ENCODE data around the gene C3orf49.

The C3orf49 gene

DNA sequence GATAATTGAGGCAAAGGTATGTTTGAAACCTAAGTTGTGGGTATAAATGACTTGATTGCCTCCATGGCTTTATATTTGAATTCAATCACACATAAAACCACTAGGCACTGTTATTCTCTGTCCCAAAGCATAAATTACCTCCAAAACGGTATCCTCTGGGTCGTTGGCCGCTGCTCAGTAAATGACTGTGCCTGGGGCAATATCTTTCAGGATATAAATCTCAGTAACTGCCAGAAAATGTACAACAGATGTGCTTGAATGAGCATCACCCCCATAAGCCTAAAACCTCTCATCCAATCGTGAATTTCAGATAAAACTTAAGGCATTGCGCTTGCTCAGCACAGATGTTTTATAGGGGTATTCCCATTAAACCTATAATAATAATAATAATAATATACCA, 19.0 kb upstream of the C3orf49 start:
- in situ Hi-C loops (cut with MboI; ENCODE audit: low pct_unique_long_range_greater_than_20kb, low sequenced_read_pairs, unreplicated experiment), result no loop called here
- no peak for DNase-seq (ENCODE audit: low spot score)
- TF ChIP-seq, protein P1, sequence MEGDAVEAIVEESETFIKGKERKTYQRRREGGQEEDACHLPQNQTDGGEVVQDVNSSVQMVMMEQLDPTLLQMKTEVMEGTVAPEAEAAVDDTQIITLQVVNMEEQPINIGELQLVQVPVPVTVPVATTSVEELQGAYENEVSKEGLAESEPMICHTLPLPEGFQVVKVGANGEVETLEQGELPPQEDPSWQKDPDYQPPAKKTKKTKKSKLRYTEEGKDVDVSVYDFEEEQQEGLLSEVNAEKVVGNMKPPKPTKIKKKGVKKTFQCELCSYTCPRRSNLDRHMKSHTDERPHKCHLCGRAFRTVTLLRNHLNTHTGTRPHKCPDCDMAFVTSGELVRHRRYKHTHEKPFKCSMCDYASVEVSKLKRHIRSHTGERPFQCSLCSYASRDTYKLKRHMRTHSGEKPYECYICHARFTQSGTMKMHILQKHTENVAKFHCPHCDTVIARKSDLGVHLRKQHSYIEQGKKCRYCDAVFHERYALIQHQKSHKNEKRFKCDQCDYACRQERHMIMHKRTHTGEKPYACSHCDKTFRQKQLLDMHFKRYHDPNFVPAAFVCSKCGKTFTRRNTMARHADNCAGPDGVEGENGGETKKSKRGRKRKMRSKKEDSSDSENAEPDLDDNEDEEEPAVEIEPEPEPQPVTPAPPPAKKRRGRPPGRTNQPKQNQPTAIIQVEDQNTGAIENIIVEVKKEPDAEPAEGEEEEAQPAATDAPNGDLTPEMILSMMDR (IDR thresholded peaks at IDR 0.05; ENCODE audit: extremely low read depth, insufficient read depth, missing control alignments), result no peak

DNA sequence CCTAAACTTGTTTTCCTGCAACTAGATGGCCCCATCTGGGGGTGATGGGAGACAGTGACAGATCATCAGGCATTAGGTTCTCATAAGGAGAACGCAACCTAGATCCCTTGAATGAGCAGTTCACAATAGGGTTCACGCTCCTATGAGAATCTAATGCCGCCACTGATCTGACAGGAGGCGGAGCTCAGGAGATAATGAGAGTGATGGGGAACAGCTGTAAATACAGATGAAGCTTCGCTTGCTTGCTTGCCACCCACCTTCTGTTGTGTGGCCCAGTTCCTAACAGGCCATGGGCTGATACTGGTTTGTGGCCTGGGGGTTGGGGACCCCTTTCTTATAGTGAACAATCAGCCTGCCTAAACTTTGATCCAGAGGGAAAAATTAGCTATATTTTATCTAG, 15.2 kb upstream of the C3orf49 start:
- TF ChIP-seq, protein P1 (IDR thresholded peaks at IDR 0.05; ENCODE audit: extremely low read depth, insufficient read depth, missing control alignments), result no peak
- no peak for DNase-seq (ENCODE audit: low spot score)
- in situ Hi-C loops (cut with MboI; ENCODE audit: low pct_unique_long_range_greater_than_20kb, low sequenced_read_pairs, unreplicated experiment), result no loop called here

DNA sequence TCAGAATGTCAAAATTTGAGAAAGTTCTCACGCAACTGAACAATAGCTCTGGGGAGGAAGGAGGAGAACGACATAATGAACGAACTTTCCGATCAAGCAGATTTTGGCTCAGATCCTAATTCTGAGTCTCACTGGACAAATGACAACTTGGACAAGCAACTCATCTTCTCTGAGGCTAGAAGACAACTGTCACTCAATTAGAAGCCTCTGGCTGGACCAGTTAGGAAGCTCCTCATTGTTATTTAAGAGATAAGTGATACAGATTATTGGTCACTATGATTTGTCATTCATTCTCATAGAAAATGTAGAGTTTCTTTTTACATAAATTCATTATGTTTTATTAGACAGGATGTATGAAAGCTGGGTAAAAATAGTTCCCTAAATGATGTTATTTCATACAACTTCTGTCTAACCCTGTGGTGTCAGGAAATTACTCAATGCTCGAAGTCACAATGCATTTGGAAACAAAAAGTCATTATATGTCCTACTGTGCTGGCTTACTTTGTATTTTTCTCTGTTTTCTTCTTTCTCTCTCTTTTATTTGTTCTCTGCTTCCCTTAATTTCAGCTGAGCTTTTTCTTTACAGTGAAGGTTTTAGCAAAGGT, 11.0 kb upstream of the C3orf49 start:
- no peak for DNase-seq (ENCODE audit: low spot score)
- in situ Hi-C loops (cut with MboI; ENCODE audit: low pct_unique_long_range_greater_than_20kb, low sequenced_read_pairs, unreplicated experiment), result no loop called here
- TF ChIP-seq, protein P1 (IDR thresholded peaks at IDR 0.05; ENCODE audit: extremely low read depth, insufficient read depth, missing control alignments), result no peak

DNA sequence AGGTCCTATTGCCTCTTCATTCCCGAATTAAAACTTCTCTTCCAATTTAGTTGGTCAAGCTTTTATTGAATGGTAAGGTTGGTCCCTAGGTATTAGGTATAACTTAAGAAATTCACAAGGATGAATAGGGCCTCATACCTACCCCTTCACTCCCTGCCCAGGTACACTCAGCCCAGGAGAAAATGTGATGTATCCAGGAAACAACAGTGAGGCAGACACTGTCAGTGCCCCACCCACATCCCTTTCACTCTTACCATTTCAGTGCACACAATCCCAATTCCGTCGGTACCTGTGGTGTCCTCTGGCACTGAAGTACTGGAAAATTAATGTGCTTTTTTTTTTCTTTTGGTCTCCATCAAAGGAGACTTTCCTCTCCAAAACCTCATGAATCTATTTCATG, 10.5 kb upstream of the C3orf49 start:
- DNase-seq (ENCODE audit: low spot score), result no peak
- TF ChIP-seq, protein P1 (IDR thresholded peaks at IDR 0.05; ENCODE audit: extremely low read depth, insufficient read depth, missing control alignments), result no peak
- in situ Hi-C loops (cut with MboI; ENCODE audit: low pct_unique_long_range_greater_than_20kb, low sequenced_read_pairs, unreplicated experiment), result no loop called here

- no peak for DNase-seq (ENCODE audit: low spot score)
- TF ChIP-seq, protein P1 (IDR thresholded peaks at IDR 0.05; ENCODE audit: extremely low read depth, insufficient read depth, missing control alignments), result no peak
- in situ Hi-C loops (cut with MboI; ENCODE audit: low pct_unique_long_range_greater_than_20kb, low sequenced_read_pairs, unreplicated experiment), result no loop called here
These were observed 9.5 kb upstream of the C3orf49 start for GRCh38 chr3:63809607-63810006.

- TF ChIP-seq, protein P1 (IDR thresholded peaks at IDR 0.05; ENCODE audit: extremely low read depth, insufficient read depth, missing control alignments), result no peak
These were observed 4.9 kb upstream of the C3orf49 start for GRCh38 chr3:63814237-63814636.

More at GRCh38 chr3:63814237-63814636, 4.9 kb upstream of the C3orf49 start:
- in situ Hi-C loops (cut with MboI; ENCODE audit: low pct_unique_long_range_greater_than_20kb, low sequenced_read_pairs, unreplicated experiment), result no loop called here
- DNase-seq (ENCODE audit: low spot score), result no peak
